D721Med (cell line): ENCODE data around the gene PRKN.

ENCODE experiments used
- DNase-seq: peaks from one replicate; pipeline ENCODE4 v3.0.0; 2011; ENCODE audit warnings: low spot score; ENCODE audit not compliant: insufficient read length
- FAIRE-seq: peaks from 2 replicates; lab custom pipeline; 2011; peaks lifted over from hg19 to GRCh38; lab: Jason Lieb, UNC
- TF ChIP-seq, protein P1 (sequence below): IDR thresholded peaks from 2 replicates; pipeline ENCODE4 v1.5.1; 2012; ENCODE audit warnings: mild to moderate bottlenecking, control low read depth; ENCODE audit not compliant: insufficient read depth; ENCODE audit errors: missing control alignments

Gene PRKN

DNA sequence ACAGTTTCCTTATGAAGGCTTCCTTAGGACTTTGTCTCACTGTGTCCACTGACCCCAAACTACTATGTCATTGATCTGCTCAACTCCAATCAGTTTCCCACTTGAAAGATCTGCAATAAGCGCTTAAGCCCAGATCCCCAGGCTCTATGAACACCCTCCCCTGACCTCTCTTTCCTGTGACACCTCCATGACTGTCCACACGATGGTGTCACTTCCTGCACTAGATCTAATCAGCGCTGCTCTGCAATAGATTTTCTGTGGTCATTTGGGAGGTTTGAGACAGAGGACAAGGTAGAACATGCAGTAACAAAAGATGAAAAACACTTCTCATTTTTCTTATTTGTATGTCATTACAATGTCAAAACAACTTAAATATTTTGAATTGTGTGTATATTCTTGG lies 1149.1 kb downstream of the PRKN start:
- FAIRE-seq (no peak), DNase-seq (no peak)
- TF ChIP-seq, protein P1, sequence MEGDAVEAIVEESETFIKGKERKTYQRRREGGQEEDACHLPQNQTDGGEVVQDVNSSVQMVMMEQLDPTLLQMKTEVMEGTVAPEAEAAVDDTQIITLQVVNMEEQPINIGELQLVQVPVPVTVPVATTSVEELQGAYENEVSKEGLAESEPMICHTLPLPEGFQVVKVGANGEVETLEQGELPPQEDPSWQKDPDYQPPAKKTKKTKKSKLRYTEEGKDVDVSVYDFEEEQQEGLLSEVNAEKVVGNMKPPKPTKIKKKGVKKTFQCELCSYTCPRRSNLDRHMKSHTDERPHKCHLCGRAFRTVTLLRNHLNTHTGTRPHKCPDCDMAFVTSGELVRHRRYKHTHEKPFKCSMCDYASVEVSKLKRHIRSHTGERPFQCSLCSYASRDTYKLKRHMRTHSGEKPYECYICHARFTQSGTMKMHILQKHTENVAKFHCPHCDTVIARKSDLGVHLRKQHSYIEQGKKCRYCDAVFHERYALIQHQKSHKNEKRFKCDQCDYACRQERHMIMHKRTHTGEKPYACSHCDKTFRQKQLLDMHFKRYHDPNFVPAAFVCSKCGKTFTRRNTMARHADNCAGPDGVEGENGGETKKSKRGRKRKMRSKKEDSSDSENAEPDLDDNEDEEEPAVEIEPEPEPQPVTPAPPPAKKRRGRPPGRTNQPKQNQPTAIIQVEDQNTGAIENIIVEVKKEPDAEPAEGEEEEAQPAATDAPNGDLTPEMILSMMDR, result no peak

DNA sequence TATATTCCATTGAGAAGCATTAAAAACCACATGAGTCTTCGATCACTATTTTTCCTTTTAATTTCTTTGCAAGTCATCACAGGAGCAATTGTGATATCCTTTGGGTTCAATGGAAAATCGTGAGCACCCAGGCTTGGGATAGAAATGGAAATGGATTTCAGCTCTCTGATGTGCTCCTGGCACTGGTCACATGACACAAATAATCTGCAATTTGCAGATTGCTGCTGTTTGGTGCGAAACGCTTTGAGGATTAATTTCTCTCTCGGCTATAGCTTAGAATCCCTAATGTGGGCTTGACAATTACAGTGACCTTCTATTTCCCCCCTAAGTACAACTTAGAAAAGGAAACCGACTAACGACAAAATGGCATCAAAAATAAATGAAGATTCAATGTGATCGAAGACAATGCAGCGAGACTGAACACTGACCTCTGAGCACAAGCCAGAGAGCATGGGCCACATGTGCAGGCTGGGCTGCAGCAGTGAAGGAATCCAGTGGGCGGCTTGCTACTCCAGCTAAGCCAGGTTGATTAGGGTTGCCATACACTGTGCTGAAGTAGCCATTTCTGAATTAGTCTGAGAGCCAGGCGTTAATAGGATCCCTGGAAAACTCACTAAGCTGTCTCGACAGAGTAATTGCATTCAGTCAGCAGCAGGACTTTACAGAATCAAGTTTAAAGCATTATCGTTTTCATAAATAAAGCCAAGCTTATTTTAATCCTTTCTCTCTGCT lies 1151.9 kb downstream of the PRKN start:
- peak; percentile 33 for DNase-seq
- no peak for FAIRE-seq
- TF ChIP-seq, protein P1, result no peak

DNA sequence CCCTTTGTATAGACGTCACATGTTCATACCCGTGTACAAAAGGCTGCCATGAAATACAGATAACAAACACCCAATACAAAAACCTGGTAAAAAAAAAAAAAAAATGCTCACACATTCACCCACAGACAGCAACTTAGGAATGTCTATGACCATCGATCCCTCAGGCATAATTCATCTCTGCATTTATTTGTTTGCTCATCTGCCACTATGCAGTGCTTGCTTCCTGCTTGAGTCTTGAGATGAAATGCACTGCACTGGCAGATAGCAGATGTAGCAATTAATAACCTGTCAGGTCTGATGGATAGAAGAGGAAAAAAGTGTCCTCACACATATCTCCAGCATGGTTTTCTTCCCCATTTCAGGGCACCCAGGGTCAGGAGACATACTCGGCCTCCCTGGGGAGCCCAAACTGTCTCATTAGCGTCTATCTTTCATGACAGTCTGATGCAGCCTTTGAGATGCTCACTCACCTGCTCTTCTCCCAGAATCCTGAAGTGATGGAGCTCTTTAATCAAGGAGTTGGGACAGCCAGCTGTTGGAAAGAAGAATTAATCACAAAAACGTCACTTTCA lies 1158.6 kb downstream of the PRKN start:
- DNase-seq, result no peak
- TF ChIP-seq, protein P1, result no peak
- no peak for FAIRE-seq

DNA sequence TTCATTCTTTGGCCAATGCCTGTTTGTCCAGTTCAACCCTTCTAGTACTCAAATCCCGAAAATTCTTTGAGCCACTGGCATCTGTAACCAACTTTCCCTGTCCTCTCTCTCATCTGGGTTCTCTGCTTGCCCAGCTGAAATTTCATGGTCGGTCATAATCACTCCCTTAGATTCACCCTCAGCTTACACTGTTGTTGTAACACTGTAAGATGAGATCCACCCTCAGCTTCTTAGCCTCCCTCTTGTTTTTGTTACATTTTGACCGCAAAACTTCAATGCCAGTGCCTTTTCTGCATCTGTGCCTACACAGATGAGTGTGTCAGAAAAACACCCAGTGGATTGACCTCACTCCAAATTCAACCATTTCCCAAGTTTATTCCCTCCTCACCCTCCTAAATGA lies 1162.6 kb downstream of the PRKN start:
- DNase-seq, result no peak

GRCh38 chr6:161561908-161562307 lies 1165.7 kb downstream of the PRKN start:
- DNase-seq (no peak), FAIRE-seq (no peak)
- TF ChIP-seq, protein P1, result no peak

More for the DNA sequence above, 1162.6 kb downstream of the PRKN start:
- no peak for FAIRE-seq
- TF ChIP-seq, protein P1, result no peak

- FAIRE-seq (no peak), DNase-seq (no peak)
- TF ChIP-seq, protein P1, result peak; percentile 36
Observed at GRCh38 chr6:161557333-161558107, 1170.0 kb downstream of the PRKN start.
